OCI-M1 (cell line): ENCODE results near the gene MAPK9.

Experiments
- DNase-seq: peaks from one replicate; lab custom pipeline; 2025; lab: John Stamatoyannopoulos, UW

MAPK9 gene

DNA sequence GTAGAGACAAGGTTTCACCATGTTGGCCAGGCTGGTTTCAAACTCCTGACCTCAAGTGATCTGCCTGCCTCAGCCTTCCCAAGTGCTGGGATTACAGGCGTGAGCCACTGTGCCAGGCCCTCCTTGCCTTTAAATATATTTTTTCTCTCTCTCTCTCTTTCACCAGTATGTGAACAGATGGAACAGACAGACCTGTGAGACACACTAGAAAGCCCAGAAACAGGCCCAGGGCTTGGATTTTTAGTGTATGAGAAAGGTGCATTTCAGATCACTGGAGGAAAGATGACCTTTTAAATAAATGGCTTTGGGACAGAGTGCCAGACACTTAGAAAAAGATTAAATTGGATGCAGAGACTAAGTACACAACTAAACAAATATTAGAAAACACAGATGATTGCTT lies 86.0 kb downstream of the MAPK9 start:
- DNase-seq = no peak

DNA sequence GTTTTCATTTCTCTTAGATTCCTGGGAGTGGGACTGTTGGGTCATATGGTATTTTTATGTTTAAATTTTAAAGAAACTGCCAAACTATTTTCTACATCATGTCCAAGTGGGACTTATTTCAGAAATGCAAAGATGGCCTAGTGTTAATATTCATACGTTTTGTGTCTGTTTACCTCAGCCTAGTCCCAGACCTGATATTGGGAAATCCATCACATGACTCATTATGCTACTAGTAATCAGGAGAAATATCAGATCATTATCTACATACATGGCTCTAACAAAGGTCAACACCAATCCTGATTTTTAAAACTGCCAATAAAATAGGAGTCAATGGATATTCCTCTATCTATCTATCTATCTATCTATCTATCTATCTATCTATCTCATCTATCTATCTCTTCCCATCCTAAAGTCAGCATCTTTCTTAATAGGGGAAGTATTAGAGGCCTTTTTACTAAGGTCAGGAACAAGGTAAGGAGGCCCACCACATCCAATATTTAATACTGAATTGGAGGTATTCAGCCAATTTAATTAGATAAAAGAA lies 87.5 kb downstream of the MAPK9 start:
- no peak for DNase-seq

DNA sequence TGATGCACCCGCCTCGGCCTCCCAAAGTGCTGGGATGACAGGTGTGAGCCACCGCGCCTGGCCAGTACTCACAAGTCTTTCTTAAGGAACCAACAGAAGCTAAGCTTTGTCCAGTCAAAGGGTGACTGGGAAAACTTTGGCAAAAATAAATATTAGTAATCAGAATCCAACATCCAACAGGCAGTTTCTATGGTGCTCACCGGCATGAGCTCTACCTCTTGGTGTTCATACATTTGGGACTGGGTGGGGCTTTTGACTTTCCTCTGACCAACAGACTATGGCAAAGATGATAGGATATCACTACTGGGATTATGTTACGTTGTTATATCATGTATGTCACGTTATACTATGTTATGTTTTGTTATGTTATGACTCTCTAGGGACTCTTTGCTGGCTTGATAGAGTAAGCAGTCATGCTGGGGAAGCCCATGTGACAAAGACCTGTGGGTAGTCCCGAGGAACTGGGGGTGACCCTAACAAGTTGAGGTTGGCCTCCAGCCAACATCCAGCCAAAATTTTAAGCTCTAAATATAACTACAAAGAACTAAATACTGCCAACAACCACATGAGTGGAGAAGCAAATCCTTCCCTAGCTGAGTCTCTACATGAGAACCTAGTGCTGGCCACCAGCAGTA lies 88.8 kb downstream of the MAPK9 start:
- no peak for DNase-seq

DNA sequence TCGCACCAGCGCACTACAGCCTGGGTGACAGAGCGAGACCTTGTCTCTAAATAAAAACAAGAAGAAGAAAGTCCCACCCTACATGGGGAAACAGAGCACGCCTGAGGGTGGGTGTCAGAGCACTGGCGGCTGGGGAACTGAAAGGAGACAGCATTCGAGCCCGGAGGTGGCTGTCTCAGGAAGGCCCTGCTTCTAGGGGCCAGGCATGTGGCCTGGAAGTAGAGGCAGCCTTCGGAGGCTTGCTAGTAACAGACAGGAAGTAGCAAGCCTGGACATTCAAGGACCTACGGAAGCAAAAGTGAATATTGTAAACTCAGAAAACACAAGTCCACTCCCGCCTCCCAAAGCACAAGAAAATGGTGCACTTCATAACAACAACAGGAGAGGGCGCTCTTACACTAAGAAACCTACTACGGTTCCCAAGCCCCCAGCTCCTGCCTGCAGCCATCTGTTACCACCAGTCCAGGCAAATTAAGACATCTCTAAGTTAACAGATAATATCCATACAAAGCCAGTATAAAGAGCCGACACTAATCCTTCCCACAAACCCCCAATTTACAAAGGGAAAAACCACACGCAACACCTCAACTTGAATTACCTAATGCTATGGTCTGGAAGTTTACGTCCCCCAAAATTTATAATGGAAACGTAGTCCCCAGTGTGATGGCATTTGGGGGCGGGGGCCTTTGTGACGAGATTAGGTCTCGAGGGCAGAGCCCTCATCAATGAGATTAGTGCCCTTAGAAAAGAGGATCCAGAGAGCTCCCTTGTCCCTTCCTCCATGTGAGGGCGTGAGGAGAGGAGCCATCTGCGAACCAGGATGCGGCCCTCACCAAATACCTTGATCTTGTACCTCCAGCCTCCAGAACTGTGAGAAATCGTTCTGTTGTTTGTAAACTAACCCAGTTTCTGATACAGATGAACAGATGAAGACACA lies 90.6 kb downstream of the MAPK9 start:
- DNase-seq = peak; percentile 60

DNA sequence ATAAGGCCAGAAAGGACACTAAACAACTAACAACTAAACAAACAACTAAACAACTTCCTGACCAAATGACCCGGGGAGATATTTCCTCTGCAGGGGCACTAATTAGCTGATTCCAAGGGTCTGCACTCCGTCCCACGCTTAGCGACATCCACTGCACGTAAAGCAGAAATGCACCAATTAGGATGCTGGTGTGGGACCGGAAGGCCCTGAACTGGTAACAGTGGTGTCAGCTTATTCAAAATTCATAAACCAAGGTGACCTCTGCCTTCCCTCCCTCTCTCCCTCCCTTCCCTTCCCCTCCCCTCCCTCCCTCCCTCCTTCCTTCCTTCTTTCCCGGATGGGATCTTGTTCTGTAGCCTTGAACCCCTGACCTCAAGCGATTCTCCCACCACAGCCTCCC lies 92.5 kb downstream of the MAPK9 start:
- no peak for DNase-seq

DNA sequence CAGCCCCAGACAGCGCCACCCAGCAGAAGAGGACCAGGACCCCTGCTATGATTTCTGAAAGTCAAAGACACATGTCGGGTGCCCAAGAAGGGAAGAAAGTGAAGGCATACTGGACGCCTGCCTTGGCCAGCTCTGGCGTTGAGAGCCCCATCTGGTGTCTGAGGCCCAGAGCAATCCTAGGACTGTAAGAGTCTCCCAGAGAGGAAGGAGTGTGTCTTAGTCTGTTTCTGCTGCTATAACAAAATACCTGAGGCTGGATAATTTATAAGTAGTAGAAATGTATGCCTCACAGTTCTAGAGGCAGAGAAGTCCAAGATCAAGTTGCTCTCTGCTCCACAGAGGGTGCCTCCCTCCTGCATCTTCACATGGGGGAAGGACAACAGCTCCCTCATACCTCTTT lies 93.7 kb downstream of the MAPK9 start:
- no peak for DNase-seq

DNA sequence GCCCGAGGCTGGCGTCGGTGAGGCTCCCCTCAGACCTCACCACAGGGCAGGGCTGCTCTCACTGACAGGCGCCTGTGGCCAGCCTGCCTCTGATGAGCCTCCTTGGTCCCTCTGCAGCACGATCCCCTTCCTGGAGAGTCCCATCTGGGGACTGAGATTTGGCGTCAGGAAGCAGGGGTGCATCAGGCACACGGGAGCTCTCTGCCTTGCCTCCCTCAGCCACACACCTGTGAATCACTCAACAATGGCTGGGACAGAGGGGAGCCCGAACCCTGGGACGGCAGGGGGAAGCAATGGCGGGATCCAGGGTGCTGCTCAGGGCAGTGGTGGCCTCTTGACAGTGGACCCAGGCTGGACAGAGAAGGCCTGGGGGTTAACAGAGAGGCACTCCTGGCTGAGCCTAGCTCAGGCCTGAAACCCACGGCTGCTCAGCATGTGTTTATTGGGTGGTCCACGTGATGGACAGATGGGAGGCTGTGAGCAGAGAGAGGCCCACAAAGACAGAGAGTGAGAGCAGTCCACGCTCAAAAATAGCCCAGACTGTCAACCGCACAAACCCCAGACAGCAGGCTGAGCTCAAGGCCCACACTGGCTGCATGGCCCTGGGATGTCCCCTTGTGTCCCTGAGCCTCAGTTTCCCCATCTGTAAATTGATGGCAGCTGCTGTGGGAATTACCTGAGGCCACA lies 94.7 kb downstream of the MAPK9 start:
- DNase-seq = no peak

DNA sequence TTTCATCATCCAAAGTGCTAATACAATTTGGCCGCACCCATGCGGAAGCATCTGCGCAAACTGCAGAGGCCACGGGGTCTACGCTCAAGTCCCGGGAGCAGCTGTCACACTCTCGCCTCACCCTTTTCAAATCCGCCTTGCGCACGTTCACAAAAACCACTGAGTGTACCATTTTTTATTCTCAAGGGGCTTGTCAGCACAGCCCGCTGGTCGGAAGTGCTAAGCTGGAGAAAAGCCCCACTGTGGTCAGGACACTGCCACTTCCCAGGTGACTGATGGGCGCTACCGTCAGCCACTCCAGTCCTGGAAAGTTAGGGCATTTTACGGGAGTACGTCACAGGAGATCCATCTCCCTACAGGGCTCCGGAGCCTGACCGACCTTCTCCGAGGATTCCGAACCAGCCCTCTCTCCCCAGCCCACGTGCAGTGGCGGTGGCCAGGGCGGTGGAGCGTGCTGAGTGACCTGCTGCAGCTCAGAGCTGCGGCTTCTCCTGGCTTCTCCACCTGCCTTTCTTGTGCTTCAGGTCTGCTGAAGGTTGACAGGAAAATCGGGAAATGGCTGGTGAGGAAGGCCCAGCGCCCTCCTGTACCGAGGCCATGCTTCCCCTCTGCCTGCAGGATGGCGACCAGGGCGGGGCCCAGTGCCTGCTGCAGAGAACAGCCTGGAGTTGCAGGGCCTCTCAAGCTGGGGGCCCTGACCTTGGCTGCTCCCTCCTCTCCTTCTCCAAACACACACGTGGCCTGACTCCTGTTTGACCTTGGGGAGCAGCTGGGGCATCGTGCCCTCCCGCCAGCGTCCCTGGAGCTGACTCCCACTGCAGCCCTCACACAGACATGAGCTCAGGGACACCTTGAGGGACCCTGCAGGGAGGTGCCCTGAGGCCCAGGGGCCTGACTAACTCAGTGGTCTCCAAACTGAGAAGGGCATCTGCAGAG lies 97.2 kb downstream of the MAPK9 start:
- no peak for DNase-seq

DNA sequence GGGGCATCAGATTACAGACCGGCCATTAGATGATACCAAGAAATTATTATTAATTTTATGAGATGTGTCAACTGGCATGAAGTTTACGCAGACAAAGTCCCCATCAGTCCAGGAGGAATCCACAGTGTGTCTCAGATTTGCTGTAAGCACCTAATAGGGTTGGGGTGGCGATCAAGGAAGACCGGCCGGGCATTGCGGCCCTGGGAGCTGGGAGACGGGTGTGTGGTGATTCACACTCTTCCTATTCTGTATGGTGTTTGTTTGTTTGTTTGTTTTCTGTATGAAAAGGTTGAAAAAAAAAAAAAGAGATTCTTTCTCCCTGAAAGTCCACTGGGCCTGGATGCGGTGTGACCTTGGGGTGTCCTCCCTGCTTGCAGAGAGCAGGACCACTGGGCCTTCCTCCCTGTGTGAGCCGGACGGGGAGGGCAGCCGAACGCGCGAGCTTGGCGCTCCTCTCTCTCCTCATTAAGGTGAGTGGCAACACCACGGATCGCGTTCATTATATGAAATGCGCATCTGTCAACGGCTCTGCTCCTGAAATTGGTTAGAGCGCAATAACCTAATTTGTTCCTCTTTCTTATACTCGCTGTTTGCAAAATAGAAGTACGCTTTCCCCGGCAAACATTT lies 98.0 kb downstream of the MAPK9 start:
- no peak for DNase-seq

DNA sequence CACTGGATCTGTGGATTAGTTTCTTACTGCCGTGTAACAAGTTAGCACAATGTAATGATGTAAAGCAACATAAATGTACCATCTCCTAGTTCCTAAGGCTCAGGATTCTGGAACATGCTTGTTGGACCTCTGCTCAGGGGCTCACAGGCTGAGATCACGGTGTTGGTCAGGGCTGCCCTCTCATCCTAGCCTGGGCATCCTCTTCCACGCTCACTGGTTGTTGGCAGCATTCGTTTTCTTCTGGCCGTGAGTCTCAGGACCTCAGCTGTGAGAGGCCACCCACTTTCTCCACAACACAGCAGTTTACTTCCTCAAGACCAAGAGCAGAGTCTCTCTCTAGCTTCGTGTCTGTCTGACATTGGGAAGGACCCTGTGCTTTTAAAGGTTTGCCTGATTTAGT lies 100.2 kb downstream of the MAPK9 start:
- no peak for DNase-seq

DNA sequence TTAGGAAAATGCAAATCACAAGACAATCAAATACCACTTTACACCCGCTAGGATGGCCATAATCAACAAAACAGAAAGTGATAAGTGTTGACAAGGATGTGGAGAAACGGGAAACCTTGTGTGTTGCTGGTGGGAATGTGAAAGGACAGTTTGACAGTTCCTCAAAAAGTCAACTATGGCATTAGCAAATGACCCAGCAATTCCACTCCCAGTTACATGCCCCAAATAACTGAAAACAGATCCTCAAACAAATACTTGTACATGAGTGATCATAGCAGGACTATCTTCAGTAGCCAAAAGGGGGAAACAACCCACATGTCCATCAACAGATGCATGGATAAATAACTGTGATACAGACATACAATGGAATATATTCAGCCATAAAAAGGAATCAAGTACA lies 104.1 kb downstream of the MAPK9 start:
- DNase-seq = no peak
